Epidermal melanocyte (primary cell): Measurements from ENCODE around the gene CDH12.
"Not testable (repeated sequence)": the region's sequence is repeated elsewhere in the genome, so short reads cannot be mapped to it uniquely, and the experiment has no call there.

Experiments used
- DNase-seq: peaks from one replicate; pipeline ENCODE4 v3.0.0; 2011; ENCODE audit warnings: low spot score; ENCODE audit not compliant: insufficient read length

Gene CDH12

GRCh38 chr5:22306011-22306410 is 547.1 kb downstream of the CDH12 start:
- no peak for DNase-seq

DNA sequence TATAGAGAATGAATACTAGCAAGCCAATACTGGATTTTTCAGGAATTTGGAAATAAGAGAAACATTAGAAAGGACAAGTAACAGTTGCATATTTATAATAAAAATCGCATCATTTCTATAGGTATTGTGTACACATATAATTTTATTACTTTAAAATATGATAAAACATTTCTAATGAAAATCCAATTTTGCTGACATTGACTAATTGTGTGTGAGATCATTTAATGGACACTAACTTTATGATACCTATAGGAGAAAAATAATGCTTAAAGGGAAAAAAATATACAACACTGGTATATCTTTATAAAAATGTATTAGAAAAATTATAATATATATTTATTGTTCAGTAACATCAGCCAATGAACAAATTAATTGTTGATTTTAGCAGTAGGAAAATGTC is 557.3 kb downstream of the CDH12 start:
- no peak for DNase-seq

- DNase-seq = no peak
Observed at GRCh38 chr5:22293147-22293546, 560.0 kb downstream of the CDH12 start.

GRCh38 chr5:22278164-22278563 is 575.0 kb downstream of the CDH12 start:
- DNase-seq = no peak

- DNase-seq = no peak
Observed at GRCh38 chr5:22277006-22277405, 576.1 kb downstream of the CDH12 start.

- DNase-seq = not testable (repeated sequence)
Observed at GRCh38 chr5:22265855-22266254, 587.3 kb downstream of the CDH12 start.

DNA sequence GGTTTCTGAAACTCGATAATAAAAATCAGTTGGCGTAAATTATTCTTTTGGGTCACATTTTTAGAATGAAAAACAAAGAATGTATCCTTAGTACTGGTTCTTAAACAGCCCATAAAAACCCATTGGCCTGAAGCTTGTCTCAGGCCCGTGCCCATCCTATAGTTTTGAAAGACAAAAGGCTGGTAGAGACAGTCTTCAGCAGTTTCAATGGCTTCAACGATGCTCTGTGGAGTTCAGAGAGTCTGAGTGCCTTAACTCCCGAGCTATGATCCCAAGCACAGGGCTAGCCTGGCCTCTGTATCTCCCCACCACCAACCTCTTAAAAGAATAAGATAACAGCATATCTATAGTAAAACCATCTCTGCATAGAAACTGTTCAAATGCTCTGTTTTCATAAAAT is 595.0 kb downstream of the CDH12 start:
- no peak for DNase-seq

DNA sequence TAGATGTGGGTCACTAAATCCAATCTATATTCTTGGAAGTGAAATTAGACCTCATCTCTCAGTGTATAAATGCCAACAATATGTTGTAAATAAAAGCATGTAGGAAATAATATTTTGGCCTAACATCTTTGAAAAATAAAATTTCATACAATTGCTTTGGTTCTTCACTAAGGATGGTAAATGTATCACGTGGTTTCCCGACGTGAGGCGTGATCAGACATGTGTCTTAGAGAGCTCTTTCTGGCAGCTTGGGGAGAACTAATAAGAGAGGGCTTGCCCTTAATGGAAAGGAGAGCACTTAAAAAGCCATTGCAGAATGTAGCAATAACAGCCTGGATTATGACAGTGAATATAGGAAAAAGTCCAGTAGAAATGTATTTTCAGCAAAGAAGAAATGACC is 602.6 kb downstream of the CDH12 start:
- no peak for DNase-seq

DNA sequence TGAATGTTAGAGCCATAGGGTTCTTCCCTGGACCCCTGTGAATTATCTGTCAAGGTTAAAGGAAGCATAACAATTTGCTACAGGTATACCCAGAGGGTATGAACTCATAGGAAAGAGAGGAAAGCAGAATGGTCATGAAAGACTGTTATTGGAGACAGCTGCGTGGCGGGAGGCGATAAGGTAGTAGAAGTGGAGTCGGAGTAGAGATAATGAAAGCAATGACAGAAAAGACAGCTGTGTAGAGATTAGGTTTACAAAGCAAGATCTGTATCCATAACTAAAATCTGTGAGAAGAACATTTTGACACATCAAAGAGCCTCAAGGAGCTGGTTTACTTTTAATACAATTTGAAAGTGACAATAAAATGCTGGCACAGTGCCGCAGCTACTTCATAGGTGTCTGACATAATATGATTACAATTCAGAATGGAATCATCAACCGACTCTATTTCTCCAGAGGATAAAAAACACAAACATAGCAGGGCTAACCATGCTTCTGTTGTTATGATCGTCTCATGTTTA is 603.9 kb downstream of the CDH12 start:
- DNase-seq = no peak

DNA sequence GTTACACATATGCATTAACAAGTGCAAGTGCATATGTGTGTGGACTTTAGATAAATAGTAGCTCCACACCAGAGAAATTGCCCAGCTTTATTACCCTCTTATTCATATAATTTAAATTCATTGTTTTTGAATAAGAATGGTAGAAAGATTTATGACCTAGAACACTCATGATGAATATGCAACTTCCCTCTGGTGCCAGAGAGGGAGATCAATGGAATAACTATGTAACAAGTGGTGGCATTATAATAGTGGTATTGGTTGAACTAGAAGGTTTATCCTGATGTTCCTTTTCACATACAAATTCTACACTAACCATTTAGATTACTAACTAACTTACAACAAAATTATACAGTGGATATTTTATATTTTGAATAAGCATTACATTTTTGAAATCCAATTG is 607.4 kb downstream of the CDH12 start:
- no peak for DNase-seq

GRCh38 chr5:22242532-22242931 is 610.6 kb downstream of the CDH12 start:
- no peak for DNase-seq

DNA sequence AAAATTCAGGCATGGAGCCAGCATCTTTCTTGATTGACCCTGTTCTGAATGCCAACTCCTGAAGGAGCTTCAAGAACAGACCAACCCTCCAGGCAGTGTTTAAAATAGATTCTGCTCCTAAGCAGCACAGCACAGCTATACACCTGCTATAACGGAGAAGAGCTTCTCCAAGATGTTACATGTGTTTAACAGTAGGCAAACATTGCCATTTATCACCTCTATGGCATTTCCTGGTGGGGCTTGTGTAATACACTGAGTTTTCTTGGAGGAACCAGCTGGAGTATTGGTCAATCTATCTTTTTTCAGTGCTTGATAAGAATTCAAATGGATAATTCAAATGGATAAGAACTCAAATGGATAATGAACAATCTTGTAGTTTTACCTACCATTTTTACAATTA is 615.1 kb downstream of the CDH12 start:
- DNase-seq = no peak

- DNase-seq = no peak
Observed at GRCh38 chr5:22226423-22226822, 626.7 kb downstream of the CDH12 start.

GRCh38 chr5:22223079-22223478 is 630.1 kb downstream of the CDH12 start:
- DNase-seq = no peak

DNA sequence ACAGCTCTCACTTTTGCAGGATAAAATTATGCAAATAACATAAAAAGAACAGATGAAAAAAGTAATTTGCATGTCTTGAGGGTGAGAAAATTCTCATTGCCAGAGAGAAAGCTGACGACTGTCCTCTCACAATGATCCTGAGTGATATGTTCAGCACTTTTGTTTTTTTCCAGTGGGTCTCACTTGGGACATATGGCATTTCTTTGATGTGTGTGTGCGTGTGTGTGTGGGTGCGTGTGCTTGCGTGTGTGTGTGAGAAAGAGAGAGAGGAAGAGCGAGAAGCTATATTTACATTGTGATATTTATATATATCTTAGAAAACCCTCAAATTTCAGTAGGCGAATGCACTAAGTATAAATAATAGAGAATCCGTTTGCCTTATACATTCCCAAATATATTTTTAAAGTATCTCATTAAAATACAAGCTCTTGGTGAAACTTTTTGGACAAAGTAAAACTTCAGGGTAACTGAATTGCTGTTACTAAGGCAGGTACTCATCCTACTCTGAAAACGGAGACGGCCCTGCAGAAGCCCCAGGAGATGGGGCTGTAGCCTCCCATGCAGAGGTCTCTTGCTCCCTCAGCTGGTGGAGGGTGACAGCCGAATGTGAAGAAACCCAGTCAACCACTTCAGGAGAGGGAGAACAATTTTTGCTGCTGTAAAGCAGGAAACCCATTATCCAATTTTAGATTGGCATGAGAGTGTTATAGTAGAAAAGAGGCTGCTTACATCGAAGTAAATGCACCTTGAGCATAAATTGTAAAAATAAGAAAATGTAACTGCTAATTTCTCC is 639.2 kb downstream of the CDH12 start:
- DNase-seq = not testable (repeated sequence)

GRCh38 chr5:22212254-22212991 is 640.7 kb downstream of the CDH12 start:
- not testable (repeated sequence) for DNase-seq

- not testable (repeated sequence) for DNase-seq
Observed at GRCh38 chr5:22208463-22208862, 644.7 kb downstream of the CDH12 start.

- not testable (repeated sequence) for DNase-seq
Observed at GRCh38 chr5:22188651-22189050, 664.5 kb downstream of the CDH12 start.

DNA sequence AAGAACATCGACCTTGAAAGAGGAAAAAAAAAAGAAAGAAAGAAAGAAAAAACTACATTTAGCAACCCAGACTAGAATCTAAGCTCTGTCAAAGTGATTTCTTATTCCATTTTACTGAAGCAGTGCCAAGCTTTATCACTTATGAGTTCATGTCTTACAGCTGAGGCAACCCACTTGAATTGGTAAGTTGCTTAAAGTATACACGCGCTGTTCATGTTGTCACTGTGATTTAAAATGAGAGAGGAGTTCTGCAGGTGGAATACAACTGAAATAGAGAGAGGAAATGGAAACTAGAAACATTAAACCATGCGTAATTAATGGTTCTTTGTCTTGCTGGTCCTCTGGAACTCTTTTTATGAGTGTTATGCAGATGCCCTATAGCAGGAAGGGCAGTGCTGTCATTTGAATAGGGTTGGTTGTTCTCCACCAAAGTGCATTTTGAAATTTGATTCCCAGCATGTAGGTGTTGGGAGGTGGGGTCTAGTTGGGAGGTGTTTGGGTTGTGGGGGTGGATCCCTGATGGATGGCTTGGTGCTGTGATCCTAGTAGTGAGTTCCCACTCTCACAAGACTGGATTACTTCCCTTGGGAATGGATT is 665.4 kb downstream of the CDH12 start:
- DNase-seq = not testable (repeated sequence)

DNA sequence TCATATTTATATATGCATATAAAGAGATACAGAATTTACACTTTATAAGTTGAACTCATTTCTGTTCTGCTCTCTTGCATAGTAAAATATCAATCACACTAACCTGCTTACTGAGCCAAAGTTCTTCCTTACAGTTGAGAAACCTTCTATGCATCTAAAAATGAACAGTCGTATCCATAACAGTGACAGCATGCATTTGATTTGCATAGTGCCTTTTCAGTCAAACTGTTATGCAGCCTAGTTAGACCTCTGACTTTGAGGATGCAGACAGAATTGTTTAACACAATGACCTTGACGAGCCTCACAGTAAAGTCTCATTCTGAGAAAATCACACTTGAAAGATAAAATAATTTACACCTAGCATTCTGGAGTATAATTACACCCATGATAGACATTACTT is 683.9 kb downstream of the CDH12 start:
- not testable (repeated sequence) for DNase-seq

- DNase-seq = not testable (repeated sequence)
Observed at GRCh38 chr5:22168704-22169103, 684.4 kb downstream of the CDH12 start.

DNA sequence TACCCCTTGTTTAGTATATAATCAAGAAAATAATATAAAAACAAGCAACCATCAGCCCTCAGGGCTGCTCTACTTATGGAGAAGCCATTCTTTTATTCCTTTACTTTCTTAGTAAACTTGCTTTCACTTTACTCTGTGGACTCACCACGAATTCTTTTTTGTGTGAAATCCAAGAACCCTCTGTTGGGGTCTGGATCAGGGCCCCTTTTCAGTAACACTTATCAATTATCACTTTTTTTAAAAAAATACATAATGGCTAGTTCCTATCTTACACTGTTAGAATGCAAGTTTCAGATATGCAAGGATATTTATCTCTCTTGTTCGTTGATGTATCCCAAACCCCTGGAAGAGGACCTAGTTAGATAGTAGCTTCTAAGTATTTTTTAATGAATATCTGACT is 687.2 kb downstream of the CDH12 start:
- not testable (repeated sequence) for DNase-seq
